BJ (cell line): ENCODE data around the gene FIGNL2. TPM values are rescaled to one million over a fixed set of nuclear protein-coding genes. Genes with fewer than 3 reads are reported as not detected.

ENCODE experiments used
- CTCF ChIA-PET: fragments of 350-600 bp; formaldehyde crosslinking; extraction: SDS; loops from one replicate; lab custom pipeline; 2021; ENCODE audit warnings: antibody characterized with exemption, inconsistent platforms; lab: Yijun Ruan, JAX
- POLR2A ChIA-PET: fragments of 300-600 bp; sonication (Branson Sonifier 250); formaldehyde crosslinking; extraction: SDS; loops from one replicate; lab custom pipeline; 2021; ENCODE audit warnings: antibody characterized with exemption; lab: Charles Lee
- DNase-seq: peaks from one replicate; pipeline ENCODE4 v3.0.0-alpha.2; 2011; ENCODE audit warnings: low read depth
- H3K27me3 ChIP-seq: 2 replicates; pipeline ENCODE4 v1.6.0; 2011; ENCODE audit warnings: low read length; ENCODE audit not compliant: control insufficient read depth, insufficient read depth
- H3K36me3 ChIP-seq: 2 replicates; pipeline ENCODE4 v1.5.1; 2011; ENCODE audit warnings: low read length; ENCODE audit not compliant: control insufficient read depth, insufficient read depth
- H3K4me3 ChIP-seq: 2 replicates; pipeline ENCODE4 v1.5.1; 2011; ENCODE audit warnings: low read depth, mild to moderate bottlenecking, control low read depth, low read length
- polyA plus RNA-seq: library from polyadenylated mRNA; depleted of rRNA; stranded (reverse); fragments of >200 nt; gene quantifications from 2 replicates; pipeline ENCODE4 v1.2.3, GENCODE V29; 2011
- TF ChIP-seq, protein P1 (sequence below): IDR thresholded peaks from 2 replicates; pipeline ENCODE4 v1.5.1; 2011; ENCODE audit warnings: low read depth, mild to moderate bottlenecking, control low read depth, inconsistent platforms, low read length, moderate library complexity; ENCODE audit not compliant: insufficient read depth

FIGNL2 gene
- polyA plus RNA-seq, 1 experiment = 0.01 TPM

DNA sequence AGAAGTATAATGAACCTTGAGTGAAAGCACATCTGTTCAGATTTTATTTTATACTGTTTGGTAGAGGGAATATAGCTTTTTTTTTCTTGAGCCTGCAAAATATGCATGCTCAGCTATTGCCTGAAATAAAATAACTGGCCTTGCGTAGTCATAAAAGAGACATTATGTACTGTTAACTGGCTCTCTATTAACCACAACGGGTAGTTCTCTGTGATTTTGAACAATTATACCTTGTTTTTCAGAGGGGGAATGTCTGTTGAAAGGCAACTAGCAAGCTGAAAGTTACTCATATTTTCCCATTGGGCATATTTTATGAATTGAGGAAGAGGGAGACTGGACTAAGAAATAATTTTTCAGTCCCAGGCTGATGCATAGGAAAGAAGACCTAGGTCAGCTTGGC, 62.6 kb downstream of the FIGNL2 start:
- CTCF ChIA-PET = interaction anchor here (0.5 to 1.1 kb wide), 2 partner anchors 11 to 68 kb away, joined by 3 to 4 read pairs; no protein-coding TSS in a partner anchor
- TF ChIP-seq, protein P1, sequence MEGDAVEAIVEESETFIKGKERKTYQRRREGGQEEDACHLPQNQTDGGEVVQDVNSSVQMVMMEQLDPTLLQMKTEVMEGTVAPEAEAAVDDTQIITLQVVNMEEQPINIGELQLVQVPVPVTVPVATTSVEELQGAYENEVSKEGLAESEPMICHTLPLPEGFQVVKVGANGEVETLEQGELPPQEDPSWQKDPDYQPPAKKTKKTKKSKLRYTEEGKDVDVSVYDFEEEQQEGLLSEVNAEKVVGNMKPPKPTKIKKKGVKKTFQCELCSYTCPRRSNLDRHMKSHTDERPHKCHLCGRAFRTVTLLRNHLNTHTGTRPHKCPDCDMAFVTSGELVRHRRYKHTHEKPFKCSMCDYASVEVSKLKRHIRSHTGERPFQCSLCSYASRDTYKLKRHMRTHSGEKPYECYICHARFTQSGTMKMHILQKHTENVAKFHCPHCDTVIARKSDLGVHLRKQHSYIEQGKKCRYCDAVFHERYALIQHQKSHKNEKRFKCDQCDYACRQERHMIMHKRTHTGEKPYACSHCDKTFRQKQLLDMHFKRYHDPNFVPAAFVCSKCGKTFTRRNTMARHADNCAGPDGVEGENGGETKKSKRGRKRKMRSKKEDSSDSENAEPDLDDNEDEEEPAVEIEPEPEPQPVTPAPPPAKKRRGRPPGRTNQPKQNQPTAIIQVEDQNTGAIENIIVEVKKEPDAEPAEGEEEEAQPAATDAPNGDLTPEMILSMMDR = no peak
- POLR2A ChIA-PET = no interaction called here
- Histone ChIP-seq H3K4me3 (no peak overlapping the region), H3K27me3 (no peaks in the 10 kb centered on the region), H3K36me3 (peaks cover 4% of the 10 kb centered on the region; the same call in 1 of the 2 replicates)
- no peak for DNase-seq

DNA sequence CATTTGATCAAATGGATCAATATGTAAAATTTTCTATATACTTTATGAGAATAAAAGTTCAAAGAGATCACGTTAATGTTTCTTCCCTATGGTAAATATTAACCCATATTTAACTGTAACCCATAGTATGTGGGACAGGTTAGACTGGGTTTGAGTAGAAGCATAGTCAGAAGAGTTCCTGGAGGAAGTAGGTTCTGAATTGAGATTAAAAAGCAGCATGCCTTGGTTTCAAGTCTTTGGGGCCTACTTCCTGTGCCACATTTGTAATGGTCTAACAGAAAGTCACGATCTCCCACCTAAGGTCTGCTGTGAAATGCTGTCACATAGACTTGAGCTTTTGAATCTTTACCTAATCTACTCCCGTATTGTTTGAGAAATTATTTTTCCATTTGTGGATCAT, 63.8 kb downstream of the FIGNL2 start:
- DNase-seq = no peak
- TF ChIP-seq, protein P1 = no peak
- no peaks in the 10 kb centered on the region for H3K27me3 ChIP-seq
- ChIA-PET CTCF (interaction anchor here (1.1 kb wide), 1 partner anchor 10 kb away, joined by 4 read pairs; no protein-coding TSS in a partner anchor), POLR2A (no interaction called here)
- peaks cover 2% of the 10 kb centered on the region; the same call in 1 of the 2 replicates for H3K36me3 ChIP-seq
- no peak overlapping the region for H3K4me3 ChIP-seq

DNA sequence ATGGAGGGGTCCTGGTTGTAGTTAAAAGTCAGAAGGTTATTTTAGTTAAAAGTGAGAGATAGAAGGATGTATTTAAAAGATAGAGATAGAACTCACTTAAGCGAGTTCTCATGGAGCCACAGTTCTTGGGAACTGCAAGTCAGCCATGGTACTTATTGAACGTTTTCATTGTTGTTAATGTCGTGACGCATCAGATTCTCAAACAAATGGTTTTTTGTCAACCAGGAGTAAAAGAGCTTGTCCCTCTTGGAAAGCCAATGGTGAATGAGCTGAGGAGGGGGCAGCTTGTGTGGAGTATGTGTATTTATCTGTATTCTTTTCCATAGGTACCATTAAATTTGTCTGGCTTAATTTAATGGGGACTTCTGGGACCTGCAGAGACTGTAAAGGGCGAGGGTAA, 68.6 kb downstream of the FIGNL2 start:
- Histone ChIP-seq H3K36me3 (peaks cover 5% of the 10 kb centered on the region), H3K4me3 (no peak overlapping the region), H3K27me3 (no peaks in the 10 kb centered on the region)
- ChIA-PET CTCF (no interaction called here), POLR2A (no interaction called here)
- TF ChIP-seq, protein P1 = no peak
- no peak for DNase-seq

DNA sequence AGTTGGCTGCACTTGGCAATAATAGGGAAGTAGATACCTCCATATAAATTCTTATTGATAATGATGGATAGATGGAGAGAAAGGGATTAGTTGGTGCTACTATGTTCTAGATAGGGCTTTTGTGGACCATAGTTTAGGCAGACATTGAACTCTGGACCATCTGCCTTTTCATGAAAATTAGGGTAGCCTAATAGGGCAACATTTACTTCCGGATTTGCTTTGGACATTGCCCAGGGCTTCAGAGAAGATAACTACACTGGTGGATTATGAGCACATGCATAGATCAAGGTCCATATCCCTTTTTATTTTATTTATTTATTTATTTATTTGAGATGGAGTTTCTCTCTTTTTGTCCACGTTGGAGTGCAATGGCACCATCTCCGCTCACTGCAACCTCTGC, 70.5 kb downstream of the FIGNL2 start:
- Histone ChIP-seq H3K27me3 (no peaks in the 10 kb centered on the region), H3K36me3 (peaks cover 5% of the 10 kb centered on the region), H3K4me3 (no peak overlapping the region)
- DNase-seq = no peak
- TF ChIP-seq, protein P1 = no peak
- CTCF ChIA-PET = no interaction called here
- POLR2A ChIA-PET = interaction anchor here (0.6 kb wide), 1 partner anchor 134 kb away, joined by 4 read pairs; no protein-coding TSS in a partner anchor

GRCh38 chr12:51777457-51777856, 71.1 kb downstream of the FIGNL2 start:
- ChIA-PET POLR2A (interaction anchor here (0.6 kb wide), 1 partner anchor 135 kb away, joined by 4 read pairs; no protein-coding TSS in a partner anchor), CTCF (no interaction called here)
- Histone ChIP-seq H3K36me3 (peaks cover 5% of the 10 kb centered on the region), H3K27me3 (no peaks in the 10 kb centered on the region), H3K4me3 (no peak overlapping the region)
- TF ChIP-seq, protein P1 = no peak
- DNase-seq = no peak
